Neural cell (in vitro differentiated cells): ENCODE results near the gene USP3. TPM values are rescaled to one million over a fixed set of nuclear protein-coding genes. Genes with fewer than 3 reads are reported as not detected.

Experiments
- H2AFZ ChIP-seq: fragments of 200-600, 300-800 bp; sonication (generic), shearing (Covaris generic); 2 replicates; pipeline ENCODE4 v1.6.0; 2014; ENCODE audit warnings: low read depth, mild to moderate bottlenecking, antibody characterized with exemption, low read length, moderate library complexity
- H3F3A ChIP-seq: fragments of 200-600 bp; shearing (Covaris generic); 2 replicates; pipeline ENCODE4 v1.6.1; 2016; ENCODE audit warnings: mild to moderate bottlenecking, moderate library complexity, mixed read lengths, antibody characterized with exemption, low read length; ENCODE audit not compliant: insufficient read depth, poor library complexity, severe bottlenecking
- H3K27ac ChIP-seq: fragments of 200-600, 300-800 bp; sonication (generic), shearing (Covaris generic); 2 replicates; pipeline ENCODE4 v1.5.1; 2014; ENCODE audit warnings: mild to moderate bottlenecking, low read length, moderate library complexity
- H3K27me3 ChIP-seq: fragments of 300-800, 200-600 bp; sonication (generic), shearing (Covaris generic); 2 replicates; pipeline ENCODE4 v1.6.0; 2014; ENCODE audit warnings: mild to moderate bottlenecking, low read depth, low read length, moderate library complexity; ENCODE audit not compliant: insufficient read depth
- H3K36me3 ChIP-seq: fragments of 300-800, 200-600 bp; sonication (generic), shearing (Covaris generic); 2 replicates; pipeline ENCODE4 v1.5.1; 2014; ENCODE audit warnings: mild to moderate bottlenecking, antibody characterized with exemption, low read length, moderate library complexity; ENCODE audit not compliant: insufficient read depth
- H3K4me2 ChIP-seq: fragments of 300-800, 200-600 bp; sonication (generic), shearing (Covaris generic); 2 replicates; pipeline ENCODE4 v1.6.0; 2014; ENCODE audit warnings: mild to moderate bottlenecking, low read length
- H3K4me3 ChIP-seq: fragments of 300-800, 200-600 bp; sonication (generic), shearing (Covaris generic); 2 replicates; pipeline ENCODE4 v1.5.1; 2014; ENCODE audit warnings: mild to moderate bottlenecking, low read length, moderate library complexity
- H3K79me2 ChIP-seq: fragments of 200-600 bp; shearing (Covaris generic); replicated peaks from 2 replicates; pipeline ENCODE4 v1.6.0; 2014; ENCODE audit warnings: mild to moderate bottlenecking, low read length, moderate library complexity; ENCODE audit not compliant: insufficient read depth
- H3K9ac ChIP-seq: fragments of 300-800, 200-600 bp; sonication (generic), shearing (Covaris generic); 2 replicates; pipeline ENCODE4 v1.6.1; 2016; ENCODE audit warnings: mild to moderate bottlenecking, low read length, mixed read lengths
- H3K9me2 ChIP-seq: fragments of 200-600 bp; shearing (Covaris generic); 2 replicates; pipeline ENCODE4 v1.6.1; 2016; ENCODE audit warnings: mild to moderate bottlenecking, low read length, mixed read lengths; ENCODE audit not compliant: insufficient read depth
- H3K9me3 ChIP-seq: fragments of 200-600, 300-800 bp; sonication (generic), shearing (Covaris generic); 2 replicates; pipeline ENCODE4 v1.6.1; 2016; ENCODE audit warnings: mild to moderate bottlenecking, mixed run types, low read length, moderate library complexity, mixed read lengths
- H4K20me1 ChIP-seq: fragments of 200-600 bp; shearing (Covaris generic); 2 replicates; pipeline ENCODE4 v1.6.1; 2016; ENCODE audit warnings: mild to moderate bottlenecking, mixed run types; ENCODE audit not compliant: insufficient read depth
- CTCF ChIP-seq: fragments of 450-650 bp; IDR thresholded peaks from 2 replicates; pipeline ENCODE4 v1.5.1; 2014; ENCODE audit warnings: antibody characterized with exemption, mild to moderate bottlenecking, moderate library complexity; ENCODE audit not compliant: poor library complexity, severe bottlenecking
- EP300 ChIP-seq: fragments of 450-650 bp; conservative IDR thresholded peaks from 2 replicates; pipeline ENCODE4 v1.6.1; 2014; ENCODE audit warnings: antibody characterized with exemption, mild to moderate bottlenecking, moderate library complexity; ENCODE audit not compliant: poor library complexity, severe bottlenecking
- EZH2 ChIP-seq: fragments of 200-600, 300-800 bp; shearing (Covaris generic), sonication (generic); IDR thresholded peaks from 2 replicates; pipeline ENCODE4 v1.6.1; 2014; ENCODE audit warnings: antibody characterized with exemption, low read length, borderline replicate concordance, mild to moderate bottlenecking; ENCODE audit not compliant: insufficient read depth, poor library complexity, severe bottlenecking
- REST ChIP-seq: IDR thresholded peaks from 2 replicates; pipeline ENCODE4 v1.6.1; 2012; ENCODE audit warnings: borderline replicate concordance
- TAF1 ChIP-seq: IDR thresholded peaks from 2 replicates; pipeline ENCODE4 v1.6.1; 2012; ENCODE audit warnings: low read depth
- polyA plus RNA-seq: library from polyadenylated mRNA; depleted of rRNA; stranded (reverse); fragments of >200 nt; gene quantifications from 2 replicates; pipeline ENCODE4 v1.2.3, GENCODE V29; 2014

Gene USP3
- polyA plus RNA-seq, 1 donor from 2014 or later, result 68.0 TPM

GRCh38 chr15:63457379-63457778 is 47.0 kb upstream of the USP3 start:
- TF ChIP-seq REST (no peak), EZH2 (no peak), EP300 (no peak)
- Histone ChIP-seq H3K27me3 (no peaks in the 10 kb centered on the region), H4K20me1 (no peaks in the 10 kb centered on the region), H3K27ac (no peak overlapping the region), H3F3A (no peaks in the 10 kb centered on the region), H3K9me3 (no peaks in the 10 kb centered on the region), H3K79me2 (no peaks in the 10 kb centered on the region), H3K9me2 (no peaks in the 10 kb centered on the region), H3K9ac (no peak overlapping the region), H3K36me3 (no peaks in the 10 kb centered on the region), H3K4me3 (no peak overlapping the region), H3K4me2 (no peak overlapping the region), H2AFZ (no peak overlapping the region)

GRCh38 chr15:63458026-63458425 is 46.4 kb upstream of the USP3 start:
- Histone ChIP-seq H3K9me3 (no peaks in the 10 kb centered on the region), H3K9ac (no peak overlapping the region), H4K20me1 (no peaks in the 10 kb centered on the region), H3K27me3 (no peaks in the 10 kb centered on the region), H2AFZ (no peak overlapping the region), H3K4me2 (no peak overlapping the region), H3K27ac (no peak overlapping the region), H3K36me3 (no peaks in the 10 kb centered on the region), H3F3A (no peaks in the 10 kb centered on the region), H3K9me2 (no peaks in the 10 kb centered on the region), H3K79me2 (no peaks in the 10 kb centered on the region), H3K4me3 (no peak overlapping the region)
- TF ChIP-seq TAF1, result no peak
- no peak for TF ChIP-seq EZH2

GRCh38 chr15:63458794-63459395 is 45.5 kb upstream of the USP3 start:
- Histone ChIP-seq H3K9ac (no peak overlapping the region), H3F3A (no peaks in the 10 kb centered on the region), H3K79me2 (no peaks in the 10 kb centered on the region), H2AFZ (no peak overlapping the region), H3K27ac (no peak overlapping the region), H4K20me1 (no peaks in the 10 kb centered on the region), H3K36me3 (no peaks in the 10 kb centered on the region), H3K9me2 (no peaks in the 10 kb centered on the region), H3K9me3 (no peaks in the 10 kb centered on the region), H3K4me2 (no peak overlapping the region), H3K4me3 (no peak overlapping the region), H3K27me3 (no peaks in the 10 kb centered on the region)
- TF ChIP-seq CTCF, result no peak
- no peak for TF ChIP-seq TAF1
- no peak for TF ChIP-seq EP300
